HG03097 (cell line): Measurements from ENCODE around the gene CFAP20.

Experiments used
- ATAC-seq: cut with Tn5 transposase; IDR thresholded peaks from one replicate; pipeline ENCODE4 v1.9.1; 2021; ENCODE audit not compliant: unreplicated experiment, low FRiP score

Gene CFAP20

GRCh38 chr16:58129097-58129936, at the start of gene CFAP20:
Gene CFAP20, minus strand, starts transcription at chr16:58129381. Its CDS starts 266 bp downstream, at chr16:58129115.
- peak; percentile 83 for ATAC-seq

DNA sequence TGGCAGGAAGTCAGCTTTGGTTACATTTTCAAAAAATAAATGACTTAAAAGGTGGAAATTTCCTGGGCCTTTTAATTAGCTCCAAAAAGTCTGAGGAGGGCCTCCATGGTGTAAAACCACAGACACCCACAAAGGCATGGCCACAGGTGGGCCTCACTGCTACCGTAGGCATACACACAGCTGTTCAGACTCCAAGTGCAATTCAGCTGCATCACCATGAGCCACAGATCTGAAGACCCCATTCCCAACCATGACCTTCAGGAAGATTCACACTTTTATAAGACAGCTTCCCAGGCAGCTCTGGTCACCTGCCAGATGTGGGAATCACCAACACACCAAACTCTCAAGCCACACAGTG, 48.2 kb upstream of the CFAP20 start:
- ATAC-seq, result no peak

- ATAC-seq, result no peak
Observed at GRCh38 chr16:58176608-58177352, 47.6 kb upstream of the CFAP20 start.

- no peak for ATAC-seq
Observed at GRCh38 chr16:58170223-58170622, 41.0 kb upstream of the CFAP20 start.

DNA sequence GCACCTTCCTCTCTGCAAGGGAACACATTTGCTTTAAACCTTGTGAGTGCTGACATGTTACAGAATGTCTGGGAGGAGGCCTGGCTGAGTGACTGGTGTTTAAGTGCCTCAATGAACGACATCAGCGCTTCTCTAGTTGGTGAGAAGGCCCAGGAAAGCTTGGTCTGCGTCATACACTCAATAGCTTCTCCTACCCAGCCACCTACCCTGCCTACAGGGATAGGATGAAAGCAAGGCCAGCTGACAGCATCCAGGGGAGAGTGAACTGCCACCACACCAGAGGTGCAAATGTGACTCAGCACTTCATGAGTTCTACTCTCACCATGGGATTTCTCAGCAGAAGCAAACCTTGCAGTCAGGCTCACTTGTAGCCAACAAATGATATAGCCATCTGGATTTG, 31.7 kb upstream of the CFAP20 start:
- no peak for ATAC-seq

- ATAC-seq, result no peak
Observed at GRCh38 chr16:58158725-58159124, 29.5 kb upstream of the CFAP20 start.

- no peak for ATAC-seq
Observed at GRCh38 chr16:58157951-58158540, 28.9 kb upstream of the CFAP20 start.

DNA sequence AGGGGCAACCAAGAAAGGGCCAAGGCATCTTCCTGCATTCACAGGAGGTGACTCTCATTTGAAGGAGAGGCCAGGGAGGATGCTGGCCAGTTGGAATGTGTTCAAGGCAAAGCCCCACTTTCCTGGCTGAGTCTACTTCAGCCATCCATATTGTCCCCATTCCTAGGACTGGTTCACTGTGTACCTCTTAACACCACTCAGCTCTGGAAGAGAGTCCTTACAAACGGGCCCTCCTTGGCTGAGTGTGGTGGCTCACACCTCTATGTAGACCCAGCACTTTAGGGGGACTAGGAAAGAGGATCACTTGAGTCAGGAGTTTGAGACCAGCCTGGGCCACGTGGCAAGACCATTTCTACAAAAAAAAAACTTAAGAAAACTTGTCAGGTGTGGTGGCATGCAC, 28.1 kb upstream of the CFAP20 start:
- no peak for ATAC-seq

- no peak for ATAC-seq
Observed at GRCh38 chr16:58155839-58156238, 26.7 kb upstream of the CFAP20 start.

DNA sequence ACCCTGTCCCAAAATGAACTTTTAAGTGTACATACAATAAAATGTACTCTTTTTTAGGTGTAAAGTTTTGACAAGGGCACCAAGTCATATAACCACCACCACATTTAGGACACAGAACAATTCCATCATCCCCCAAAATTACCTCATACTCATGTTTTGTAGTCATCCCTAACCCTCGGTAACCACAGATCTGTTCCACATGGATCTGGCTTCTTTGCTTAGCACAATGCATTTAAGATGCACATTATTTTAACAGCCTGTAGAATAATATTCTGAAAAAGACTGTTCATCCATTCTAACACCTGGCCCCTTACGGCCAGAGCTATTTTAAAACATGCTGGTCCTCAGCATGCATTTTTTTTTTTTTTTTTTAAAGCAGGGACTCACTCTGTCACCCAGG, 25.2 kb upstream of the CFAP20 start:
- no peak for ATAC-seq

DNA sequence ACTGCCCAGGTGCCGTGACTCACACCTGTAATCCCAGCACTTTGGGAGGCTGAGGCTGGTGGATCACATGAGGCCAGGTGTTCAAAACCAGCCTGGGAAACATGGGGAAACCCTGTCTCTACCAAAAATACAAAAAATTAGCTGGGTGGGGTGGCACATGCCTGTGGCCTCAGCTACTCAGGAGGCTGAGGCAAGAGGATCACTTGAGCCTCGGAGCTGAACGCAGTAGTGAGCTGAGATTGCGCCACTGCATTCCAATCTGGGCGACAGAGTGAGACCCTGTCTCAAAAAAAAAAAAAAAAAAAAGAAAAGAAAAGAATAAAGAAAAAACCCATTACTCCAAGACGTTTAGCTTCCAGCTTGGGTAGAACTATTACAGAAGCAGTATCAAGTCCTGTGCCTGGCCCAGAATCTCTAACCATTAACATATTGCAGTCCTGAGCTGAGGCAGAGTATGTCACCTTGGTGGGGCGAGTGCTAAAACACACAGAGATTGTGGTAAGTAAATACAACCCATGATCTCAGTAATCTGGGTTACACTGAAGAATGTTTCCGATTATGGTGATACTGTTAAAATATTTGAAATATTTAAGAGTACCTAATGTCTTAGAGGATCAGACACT, 23.2 kb upstream of the CFAP20 start:
- ATAC-seq, result no peak

GRCh38 chr16:58148526-58148925, 19.3 kb upstream of the CFAP20 start:
- no peak for ATAC-seq

DNA sequence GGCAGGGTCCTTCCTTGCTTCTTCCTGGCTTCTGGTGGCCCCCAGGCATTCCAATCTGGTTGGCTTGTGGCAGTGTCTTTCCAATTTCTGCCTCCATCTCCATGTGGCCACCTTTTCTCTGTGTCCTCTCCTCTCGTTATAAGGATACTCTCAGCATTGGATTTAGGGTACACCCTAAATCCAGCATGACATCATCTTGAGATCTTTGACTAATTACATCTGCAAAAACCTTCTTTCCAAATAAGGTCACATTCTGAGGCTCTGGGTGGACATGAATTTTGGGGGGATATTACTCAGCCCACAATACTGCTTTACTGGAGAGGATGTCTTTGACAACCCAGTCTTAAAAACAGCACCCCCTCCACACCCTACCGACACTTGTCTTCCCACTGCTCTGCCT, 18.9 kb upstream of the CFAP20 start:
- ATAC-seq, result no peak

DNA sequence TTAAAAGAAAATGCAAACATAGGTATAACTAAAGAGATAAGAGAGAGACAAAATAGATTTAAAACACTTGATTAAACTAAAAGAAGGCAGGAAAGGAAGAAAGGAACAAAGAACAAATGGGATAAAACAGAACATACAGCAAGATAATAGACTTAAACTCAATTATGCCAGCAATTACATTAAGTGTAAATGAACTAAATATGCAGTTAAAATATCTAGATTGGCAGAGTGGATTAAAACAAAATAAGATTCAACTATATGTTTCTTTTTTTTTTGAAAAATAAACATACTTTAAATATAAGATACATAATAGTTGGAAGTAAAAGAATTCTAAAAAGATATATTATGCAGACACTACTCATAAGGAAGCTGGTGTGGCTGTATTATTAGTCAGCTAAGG, 9.7 kb upstream of the CFAP20 start:
- no peak for ATAC-seq

- ATAC-seq, result no peak
Observed at GRCh38 chr16:58137581-58137980, 8.4 kb upstream of the CFAP20 start.

DNA sequence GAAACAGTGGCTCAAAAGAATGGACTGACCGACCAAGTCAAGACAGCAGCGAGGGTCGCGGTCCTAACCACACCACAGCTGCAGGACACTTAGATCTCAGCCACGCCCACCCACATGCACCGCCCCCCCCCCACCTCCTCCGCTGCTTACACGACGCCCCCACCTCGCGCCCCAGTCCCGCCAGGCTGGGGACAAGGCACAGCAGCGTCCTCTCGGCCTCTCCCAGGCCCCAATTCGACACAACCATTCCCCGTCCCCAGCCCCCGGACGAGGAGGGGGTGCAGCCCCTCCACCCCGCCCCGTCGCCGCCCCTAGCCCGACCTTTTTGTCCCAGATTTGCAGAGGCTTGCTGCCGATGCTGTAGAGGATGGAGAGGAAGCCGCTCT, 477 bp downstream of the CFAP20 start:
- ATAC-seq, result peak; percentile 6

DNA sequence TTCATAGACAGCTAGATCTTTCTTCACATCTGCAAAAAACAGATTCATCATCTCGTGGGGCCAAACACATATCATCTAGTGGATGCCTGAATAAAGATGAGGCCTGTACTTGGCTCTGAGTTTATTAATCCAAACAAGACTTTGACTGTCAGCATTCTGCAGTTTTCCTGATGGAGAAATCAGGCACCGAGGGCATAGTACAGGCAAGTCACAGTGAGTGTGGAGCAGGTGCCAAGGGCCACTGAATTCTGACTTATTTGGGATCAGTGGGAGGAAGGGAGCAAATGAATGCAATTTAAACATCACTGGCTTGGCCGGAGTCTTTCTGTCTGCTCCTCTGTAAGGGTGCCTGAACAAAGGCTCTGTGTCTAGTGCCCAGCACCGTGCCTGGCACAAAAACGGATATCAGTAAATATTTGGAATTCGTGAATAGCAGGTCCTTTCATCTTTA, 975 bp downstream of the CFAP20 start:
- ATAC-seq, result no peak

DNA sequence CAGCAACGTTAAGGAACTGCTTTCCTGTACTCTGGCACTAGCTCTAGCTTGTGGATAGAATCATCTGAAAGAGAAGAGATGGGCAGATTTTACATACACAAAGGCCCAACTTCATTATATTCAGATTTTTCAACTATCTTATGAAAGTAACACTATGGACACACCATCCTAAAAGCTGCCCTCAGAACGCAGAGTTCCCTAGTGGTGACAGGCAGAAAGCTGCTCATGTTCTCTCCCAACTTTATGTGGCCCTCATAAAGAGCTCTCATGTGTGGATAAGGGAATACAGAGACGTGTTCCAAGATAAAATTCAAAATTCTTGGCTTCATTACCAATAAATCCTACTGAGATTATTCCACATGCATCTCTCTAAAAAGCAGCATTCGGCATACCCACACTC, 1.5 kb downstream of the CFAP20 start:
- ATAC-seq, result no peak

DNA sequence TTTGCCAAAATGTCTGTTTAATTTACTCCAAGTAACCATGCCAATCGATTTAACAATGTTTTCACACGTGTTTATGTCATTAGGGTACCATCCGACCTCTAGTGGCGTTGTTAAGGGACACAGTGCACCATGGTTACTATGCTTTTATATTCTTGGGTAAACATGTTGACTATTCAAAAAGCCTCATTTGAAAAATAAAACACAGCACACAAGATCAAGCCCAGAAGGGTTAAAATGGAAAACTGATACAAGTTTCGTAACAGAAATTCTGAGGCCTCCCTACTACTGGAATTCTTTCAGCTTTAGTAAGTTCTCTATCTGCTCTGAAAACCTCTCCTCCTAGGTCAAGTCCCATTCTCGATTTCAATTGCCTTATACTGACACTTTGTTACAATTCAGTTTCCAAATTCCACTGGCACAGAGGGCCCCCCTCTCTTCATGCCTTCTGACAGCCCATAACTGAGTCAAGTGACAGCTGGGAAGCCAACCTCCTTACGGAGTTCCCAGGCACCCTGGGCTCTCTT, 2.1 kb downstream of the CFAP20 start:
- ATAC-seq, result no peak

- no peak for ATAC-seq
Observed at GRCh38 chr16:58126451-58126961, 2.7 kb downstream of the CFAP20 start.
